ENCODE results near the gene GRAMD1B. TPM values are rescaled to one million over a fixed set of nuclear protein-coding genes. Genes with fewer than 3 reads are reported as not detected.

Gene GRAMD1B
- total RNA-seq, 1 donor from 2014 or later, result 1.4 TPM

DNA sequence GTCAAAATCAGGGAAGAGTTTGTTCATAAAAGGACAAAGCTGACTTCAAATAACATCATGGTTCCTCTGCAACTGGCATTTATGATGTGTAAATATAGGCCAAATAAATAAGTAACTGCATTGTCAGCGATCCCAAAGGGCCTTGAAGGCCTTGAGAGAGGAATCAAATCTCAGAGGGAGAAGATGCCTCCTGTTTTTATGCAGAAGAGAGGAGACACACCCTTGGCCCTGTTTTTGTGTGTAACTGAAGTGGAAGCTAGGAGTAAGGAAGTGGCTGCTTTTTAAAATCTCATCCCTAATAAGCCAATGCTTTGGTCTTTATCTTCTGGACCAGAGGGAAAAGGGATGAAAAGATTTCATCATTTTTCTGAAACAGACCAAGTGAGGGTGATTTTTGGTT lies 240.0 kb downstream of the GRAMD1B start:
- ATAC-seq, result no peak
- DNase-seq (ENCODE audit: low spot score), result no peak

DNA sequence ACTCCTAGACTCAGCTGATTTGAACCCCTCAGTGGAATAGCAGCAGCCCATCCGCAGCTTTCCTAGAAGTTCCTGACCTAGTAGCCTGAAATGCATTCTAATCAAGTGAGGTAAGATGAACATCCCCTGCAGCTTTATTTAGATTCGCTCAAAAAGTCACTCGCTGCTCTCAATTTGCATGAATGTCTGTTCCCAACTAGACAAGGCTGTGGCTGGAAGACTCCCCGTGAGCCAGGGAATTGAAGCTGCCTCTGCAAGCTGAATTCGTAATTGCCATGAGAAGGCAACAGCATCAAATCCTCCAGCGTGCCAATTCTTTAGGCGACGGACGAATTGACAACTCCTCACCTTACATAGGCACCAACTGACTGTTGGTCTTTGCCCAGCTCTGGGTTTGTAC lies 241.5 kb downstream of the GRAMD1B start:
- DNase-seq (ENCODE audit: low spot score) (no peak), ATAC-seq (no peak)

DNA sequence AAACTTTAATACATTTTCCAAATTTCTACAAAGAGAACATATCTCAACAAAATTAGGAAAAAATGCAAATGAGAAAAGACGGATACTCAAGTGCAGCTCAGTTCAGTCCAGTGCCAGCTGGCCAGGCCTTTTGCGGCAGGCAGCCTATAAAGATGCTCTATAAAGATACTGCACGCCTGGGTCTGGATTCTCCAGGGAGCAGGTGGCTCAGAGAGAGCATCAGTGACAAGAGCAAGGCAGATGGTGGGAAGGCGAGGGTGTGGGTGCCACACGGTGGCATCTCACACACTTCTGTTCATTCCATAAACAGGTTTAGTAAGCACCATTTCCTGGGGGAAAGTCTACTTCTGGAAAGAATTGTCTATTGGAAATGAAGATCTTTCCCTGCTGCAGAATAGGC lies 242.5 kb downstream of the GRAMD1B start:
- ATAC-seq, result no peak
- no peak for DNase-seq (ENCODE audit: low spot score)

GRCh38 chr11:123674297-123674696 lies 244.2 kb downstream of the GRAMD1B start:
- ATAC-seq, result no peak
- DNase-seq (ENCODE audit: low spot score), result no peak

Other genes with a start within 250 kb of the GRAMD1B start
- gene CLMP, start 235.0 kb upstream of the GRAMD1B start, total RNA-seq, result 0.45 TPM
- not detected for gene SCN3B, start 224.4 kb downstream of the GRAMD1B start, total RNA-seq

Measured in left lobe of liver (tissue), 2 donors.